ENCODE measurements around the gene ISLR2.
"Not testable (repeated sequence)": the region's sequence is repeated elsewhere in the genome, so short reads cannot be mapped to it uniquely, and the experiment has no call there.

ISLR2 gene

DNA sequence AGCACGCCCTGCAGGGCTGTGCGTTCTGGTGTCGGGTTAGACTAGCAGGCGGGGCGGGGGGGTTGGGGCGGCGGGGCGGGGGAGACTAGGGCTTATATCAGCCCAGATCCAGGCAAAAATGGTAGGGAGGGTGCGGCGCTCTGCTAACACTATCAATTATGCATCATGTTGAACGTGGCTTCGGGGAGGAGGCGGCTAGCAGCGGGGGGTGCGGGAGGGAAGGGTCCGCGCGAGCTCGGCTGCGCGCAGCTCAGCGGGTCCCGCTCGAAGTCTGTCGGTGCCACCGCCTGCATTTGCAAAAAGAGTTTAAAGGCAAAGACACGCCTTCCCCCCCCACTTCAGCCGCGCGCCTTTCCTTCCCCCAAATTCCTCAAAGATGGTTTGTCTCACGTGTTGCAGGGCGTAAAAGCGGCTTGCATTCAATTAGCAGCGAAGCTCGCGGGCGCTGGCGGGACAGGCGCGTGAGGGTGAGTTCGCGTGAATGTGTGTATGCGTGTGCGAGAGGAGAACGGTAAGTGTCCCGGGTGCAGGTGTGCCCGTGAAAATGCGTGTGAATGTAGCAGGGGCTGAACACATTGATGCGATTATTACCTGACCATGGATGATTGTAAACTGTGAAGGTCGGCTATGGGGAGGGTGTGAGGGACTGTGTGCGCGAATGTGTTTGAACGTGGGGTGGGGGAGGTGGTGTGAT, at the start of gene ISLR2:
TSS of gene ISLR2 (plus strand) at position 432 of the 694 bp plus-strand sequence. CDS start 2,169 bp downstream, outside the sequence.
- DNase-seq: no peak

DNA sequence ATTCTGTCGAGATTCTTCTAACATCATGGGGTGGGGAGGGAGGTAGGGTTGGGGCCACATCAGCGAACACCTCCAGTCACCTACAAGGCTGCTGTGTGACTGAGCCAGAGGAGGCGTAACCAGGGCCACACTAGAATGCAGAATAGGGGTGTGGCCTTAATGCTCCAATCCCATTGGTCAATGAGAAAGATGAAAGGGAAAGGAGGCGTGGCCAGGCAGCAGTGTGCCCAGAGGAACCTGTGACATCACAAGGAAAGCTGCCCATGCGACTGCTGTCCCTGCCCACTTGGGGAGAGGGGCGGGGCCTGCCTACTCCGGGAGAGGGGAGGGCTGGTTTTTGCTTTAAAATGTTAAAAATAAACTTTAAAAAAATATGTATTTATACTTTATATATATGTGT, 47.9 kb upstream of the ISLR2 start, which contains the start of gene GOLGA6A:
TSS of gene GOLGA6A (minus strand) at position 101 of the 400 bp plus-strand sequence. CDS start at position 60, 41 bp downstream.
- DNase-seq: not testable (repeated sequence)

- not testable (repeated sequence) for DNase-seq
Measured at GRCh38 chr15:74094567-74094966, 35.8 kb upstream of the ISLR2 start.

GRCh38 chr15:74095610-74096009, 34.8 kb upstream of the ISLR2 start:
- DNase-seq: not testable (repeated sequence)

- DNase-seq: not testable (repeated sequence)
Measured at GRCh38 chr15:74096753-74097474, 33.5 kb upstream of the ISLR2 start.

DNA sequence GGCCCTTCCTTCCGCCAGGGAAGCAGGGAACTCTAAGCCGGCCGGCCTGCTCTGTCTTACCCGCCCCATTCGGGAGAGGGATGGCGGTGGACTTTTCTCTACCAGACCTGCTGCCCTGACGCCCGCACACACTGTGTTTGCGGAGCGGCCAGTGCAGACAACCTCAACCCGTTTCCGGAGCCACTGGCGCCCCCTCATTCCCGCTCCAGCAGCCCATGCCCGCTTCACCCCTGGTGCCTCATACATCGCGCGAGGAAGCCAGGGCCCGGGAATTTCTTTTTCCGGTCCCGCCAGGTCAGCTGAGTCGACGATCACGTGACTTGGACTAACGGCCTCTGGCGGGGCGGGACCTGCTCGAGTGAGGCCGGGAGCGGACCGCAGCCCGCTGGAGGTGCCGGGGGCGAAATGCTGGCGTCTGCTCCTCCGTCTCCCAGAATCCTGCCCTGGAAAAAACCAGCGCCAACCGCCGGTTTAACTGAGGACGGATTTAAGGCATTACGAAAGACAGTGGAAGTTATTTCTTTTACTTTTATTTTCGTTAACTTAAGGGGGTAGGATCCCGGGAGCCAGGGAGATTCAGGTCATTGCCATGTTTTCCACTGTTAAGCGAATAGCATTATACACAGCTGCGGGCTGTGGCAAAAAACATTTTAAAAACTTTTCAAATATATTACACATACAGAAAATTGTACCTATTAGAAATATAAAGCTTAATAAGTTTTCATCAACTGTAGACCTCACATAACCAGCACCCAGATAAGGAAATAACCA, 30.2 kb upstream of the ISLR2 start:
- DNase-seq: not testable (repeated sequence)

DNA sequence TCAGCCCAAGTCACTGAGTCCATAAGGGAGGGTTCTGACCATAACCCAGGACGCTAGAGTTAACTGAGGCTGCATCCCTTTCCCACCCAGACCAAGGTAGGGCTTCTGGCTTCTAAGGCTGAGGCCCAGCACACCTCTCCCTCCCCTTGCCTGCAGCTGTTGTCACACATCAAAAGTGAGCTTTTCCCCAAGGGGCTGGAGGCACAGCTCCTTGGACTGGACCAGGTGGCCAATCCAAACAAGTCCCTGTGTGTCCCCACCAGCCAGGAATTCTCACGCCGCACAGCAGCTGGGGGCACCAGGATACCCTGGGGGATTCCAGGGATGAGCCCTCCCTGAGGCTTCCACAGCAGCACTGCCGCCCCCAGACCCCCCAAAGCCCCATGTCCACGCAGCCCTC, 22.3 kb upstream of the ISLR2 start:
- no peak for DNase-seq

DNA sequence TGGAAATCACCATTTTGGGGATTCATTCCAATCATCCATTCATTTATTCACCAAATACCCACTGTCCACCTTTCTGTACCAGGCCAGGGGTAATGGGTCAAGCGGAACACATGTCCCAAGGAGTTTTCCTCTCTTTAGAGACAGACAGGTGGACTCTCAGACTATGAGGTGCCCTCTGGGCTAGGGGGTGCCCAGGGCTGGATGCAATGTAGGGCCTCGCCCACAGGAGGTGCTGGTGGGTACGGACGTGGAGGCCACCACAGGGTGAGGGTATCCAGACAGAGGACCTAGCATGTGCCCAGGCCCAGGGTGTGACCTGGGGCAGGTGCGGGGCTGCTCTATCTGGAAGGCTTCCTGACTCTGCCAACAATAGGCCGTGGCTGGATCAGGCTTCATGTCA, 21.8 kb upstream of the ISLR2 start:
- DNase-seq: not testable (repeated sequence)

- DNase-seq: no peak
Measured at GRCh38 chr15:74109713-74110112, 20.7 kb upstream of the ISLR2 start.

DNA sequence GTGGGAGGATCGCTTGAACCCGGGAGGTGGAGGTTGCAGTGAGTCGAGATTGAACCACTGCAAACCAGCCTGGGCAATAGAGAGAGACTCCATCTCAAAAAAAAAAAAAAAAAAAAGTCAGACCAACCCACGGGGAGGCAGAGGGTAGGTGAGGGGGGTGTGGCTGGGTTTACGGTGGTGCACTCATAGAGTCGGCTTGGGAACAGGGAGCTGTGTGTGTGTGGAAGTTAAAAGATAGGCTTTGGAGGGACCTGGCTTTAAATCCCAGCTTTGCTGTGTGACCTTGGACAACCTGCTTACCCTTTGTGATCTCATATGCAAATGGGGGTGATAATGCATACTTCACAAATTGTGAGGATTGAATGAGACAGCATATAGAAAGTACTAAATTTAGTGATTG, 10.0 kb upstream of the ISLR2 start:
- no peak for DNase-seq

DNA sequence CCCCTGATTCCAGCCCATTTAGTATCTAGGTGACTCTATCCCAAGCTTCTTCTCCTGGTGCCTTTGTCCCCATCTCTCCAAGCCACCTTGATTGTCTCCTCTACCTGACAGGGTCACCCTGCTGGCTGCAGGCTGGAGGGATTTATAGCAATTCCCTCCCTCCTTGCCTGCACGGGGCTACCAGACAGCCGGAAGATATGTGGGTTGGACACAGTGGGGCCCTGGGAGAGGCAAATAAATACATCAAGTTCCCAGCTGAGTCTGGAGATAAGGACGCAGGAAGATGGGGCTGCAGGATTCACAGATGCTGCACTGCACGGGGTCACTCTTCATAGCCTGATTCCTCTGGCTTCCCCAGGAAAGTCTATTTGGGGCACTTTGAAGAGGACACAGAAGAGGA, 9.3 kb upstream of the ISLR2 start:
- DNase-seq: no peak

GRCh38 chr15:74121858-74122257, 8.5 kb upstream of the ISLR2 start:
- no peak for DNase-seq

DNA sequence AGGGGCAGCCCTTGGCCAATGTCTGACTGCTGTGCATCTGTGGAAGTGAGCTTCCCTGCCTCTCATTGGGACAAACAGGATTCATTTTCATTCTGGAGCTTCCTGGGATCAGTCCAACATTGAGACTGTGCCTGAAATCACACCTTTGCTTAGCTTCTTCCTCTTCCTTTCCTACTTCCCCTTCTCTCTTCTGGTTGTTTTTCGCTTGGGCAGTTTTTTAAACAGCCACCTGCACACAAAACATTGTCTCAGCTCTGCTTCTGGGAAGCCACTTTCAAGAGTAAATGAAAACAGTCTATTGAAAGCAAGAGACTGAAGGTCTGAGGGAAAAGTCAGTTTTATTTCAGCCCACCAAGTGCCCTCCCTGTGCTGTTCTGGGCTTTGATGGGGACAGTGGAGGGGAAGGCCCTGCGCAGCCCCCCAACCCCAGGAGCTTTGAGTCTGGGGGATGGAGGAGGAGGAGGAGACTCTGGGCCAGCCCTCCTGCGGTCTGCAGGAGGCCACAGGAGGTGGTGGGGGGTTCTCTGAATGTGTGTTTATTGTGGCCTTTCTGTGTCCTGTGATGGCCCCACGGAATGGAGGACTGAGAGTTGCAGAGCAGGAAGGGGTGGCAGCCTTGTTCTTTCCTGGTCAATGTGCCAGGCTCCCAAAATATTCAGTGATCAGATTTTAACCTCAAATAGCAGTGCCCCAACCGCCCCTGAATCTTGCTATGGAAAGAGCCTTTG, 7.8 kb upstream of the ISLR2 start:
- no peak for DNase-seq

GRCh38 chr15:74123131-74123429, 7.3 kb upstream of the ISLR2 start:
- no peak for DNase-seq

DNA sequence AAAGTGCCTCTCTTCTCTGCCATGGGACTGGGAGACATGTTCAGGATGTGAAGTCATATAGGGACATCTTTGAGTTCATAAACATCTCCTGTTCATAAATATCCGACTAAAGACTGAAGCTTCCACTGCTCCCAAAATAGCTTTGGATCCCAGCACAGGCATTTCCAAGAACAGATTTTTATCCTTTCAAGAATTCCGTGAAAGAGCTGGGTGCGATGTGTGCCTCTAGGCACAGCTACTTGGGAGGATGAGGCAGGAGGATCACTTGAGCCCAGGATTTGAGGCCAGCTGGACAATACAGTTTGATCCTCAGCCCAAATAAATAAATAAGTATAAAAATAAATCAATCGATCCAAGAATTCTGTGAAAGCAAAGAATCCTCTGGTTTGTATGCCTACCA, 6.7 kb upstream of the ISLR2 start:
- no peak for DNase-seq

DNA sequence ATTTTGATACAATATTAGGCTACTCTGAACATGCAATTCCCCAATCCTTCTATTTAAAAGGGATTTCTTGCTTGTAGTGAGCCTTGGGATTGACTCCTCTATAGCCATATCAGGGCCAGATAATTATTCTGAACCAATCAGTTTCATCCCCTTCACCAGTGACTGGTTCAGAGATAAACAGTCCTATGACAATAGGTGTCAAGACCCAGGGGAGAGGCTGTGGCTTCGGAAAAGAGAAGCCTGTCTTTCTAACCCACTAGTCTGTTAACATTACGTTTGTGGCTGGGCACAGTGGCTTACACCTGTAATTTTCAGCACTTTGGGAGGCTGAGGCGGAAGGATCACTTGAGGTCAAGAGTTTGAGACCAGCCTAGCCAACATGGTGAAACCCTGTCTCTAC, 6.2 kb upstream of the ISLR2 start:
- DNase-seq: no peak

DNA sequence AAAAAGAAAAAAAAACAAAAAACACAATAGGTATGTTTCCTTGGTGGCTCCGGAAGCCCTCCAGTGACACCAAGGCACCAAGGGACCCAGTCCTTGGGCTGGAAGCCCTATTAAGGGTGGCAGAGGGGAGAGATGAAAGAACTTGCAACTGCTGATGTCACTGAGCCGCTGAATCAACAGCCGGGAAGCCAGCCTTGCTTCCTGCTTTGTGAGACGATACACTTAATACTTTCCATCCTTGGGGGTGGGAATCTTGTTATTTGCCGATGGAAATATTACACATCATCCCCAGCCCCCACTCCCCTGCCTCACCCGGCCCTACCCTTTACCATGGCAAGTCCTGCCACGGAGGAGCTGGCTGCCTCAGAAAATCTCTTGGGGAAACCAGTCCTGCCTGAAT, 5.6 kb upstream of the ISLR2 start:
- DNase-seq: no peak

DNA sequence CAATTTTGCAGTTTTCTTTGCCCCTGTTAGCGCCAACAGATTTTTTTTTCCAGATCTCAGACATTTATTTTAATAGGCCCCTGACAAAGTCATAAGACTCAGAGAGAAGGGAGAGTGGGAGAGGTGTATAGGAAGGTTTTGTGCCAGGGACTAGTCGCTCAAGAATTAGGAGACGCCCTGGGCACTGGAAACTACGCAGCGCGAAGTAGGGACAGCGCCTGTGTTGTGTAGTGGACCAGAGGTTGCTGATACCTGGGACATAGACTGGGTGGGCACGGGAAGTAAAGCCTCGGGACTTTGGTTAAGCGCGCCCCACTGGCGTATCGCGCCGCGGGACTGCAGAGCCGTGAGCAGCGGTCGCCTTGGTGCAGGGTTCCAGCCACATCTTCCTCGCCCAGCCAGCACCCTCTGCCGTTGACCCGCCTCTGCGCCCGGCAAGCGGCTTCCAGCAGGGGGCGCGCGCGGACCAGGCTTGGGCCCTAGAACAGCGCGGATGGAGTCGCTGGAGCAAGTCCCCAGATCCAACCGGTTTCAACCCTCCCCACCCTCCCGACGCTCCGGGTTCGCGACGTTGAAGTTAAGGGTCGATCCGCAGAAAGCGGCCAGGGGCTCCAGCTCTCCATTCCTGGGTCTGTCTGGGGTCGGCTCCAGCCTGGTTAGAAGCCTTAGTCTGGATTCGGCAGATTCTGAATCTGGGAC, 3.0 kb upstream of the ISLR2 start:
- DNase-seq: no peak

DNA sequence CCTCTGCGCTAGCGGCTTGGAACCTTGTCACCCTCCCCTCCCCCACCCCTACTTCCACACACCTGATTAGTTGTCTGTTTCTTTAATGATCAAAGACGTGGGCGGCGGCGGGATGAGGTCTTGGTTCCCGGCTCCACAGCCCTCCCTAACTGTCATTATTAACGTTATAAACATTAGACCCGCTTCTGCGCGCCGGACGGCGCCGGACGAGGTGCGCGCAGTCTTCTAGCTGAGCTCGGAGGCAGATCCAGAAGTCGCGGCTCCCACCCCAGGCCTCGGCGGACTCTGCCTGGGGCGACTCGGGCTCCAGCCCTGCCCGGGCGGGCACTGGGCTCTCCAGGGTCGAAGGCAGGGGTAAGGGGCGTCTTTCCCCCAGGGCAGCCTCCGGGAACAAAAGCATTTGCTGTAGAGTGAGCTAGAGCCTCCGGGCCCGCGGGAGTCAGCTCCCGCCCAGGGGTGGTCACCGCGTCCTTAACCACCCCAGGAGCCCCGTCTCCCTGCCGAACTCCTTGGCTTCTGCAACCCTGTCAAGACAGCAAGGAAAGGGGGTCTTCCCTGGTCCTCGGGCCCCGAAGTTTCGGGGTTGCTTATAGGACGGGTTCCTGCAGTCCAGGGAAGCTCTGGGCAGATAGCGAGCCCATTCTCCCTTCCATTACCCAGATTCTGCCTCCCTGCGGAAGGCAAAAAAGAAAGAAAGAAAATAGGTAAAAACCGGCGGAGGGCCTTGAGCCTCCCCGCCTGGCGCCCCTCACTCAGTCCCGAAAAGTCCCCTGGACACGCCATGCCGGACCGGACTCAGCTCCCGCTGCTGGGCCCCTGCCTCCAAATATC, 2.2 kb upstream of the ISLR2 start:
- DNase-seq: no peak

GRCh38 chr15:74128785-74129585, 1.4 kb upstream of the ISLR2 start:
- no peak for DNase-seq
